Mesenchymal stem cell (in vitro differentiated cells and primary cell): ENCODE measurements around the gene LARP1.
"Not testable (repeated sequence)": the region's sequence is repeated elsewhere in the genome, so short reads cannot be mapped to it uniquely, and the experiment has no call there.

Experiments
- DNase-seq: peaks from one replicate; pipeline ENCODE4 v3.0.0-alpha.2; 2013
- H2AFZ ChIP-seq: one replicate; pipeline ENCODE4 v1.6.1; 2013; ENCODE audit warnings: low read depth, mild to moderate bottlenecking, control low read depth, inconsistent platforms, low read length, moderate library complexity
- H2AK5ac ChIP-seq: 2 replicates; pipeline ENCODE4 v1.6.1; 2013; ENCODE audit warnings: low read length, moderate library complexity, mild to moderate bottlenecking, inconsistent platforms; ENCODE audit not compliant: severe bottlenecking
- H2BK120ac ChIP-seq: one replicate; pipeline ENCODE4 v1.6.1; 2013; ENCODE audit warnings: low read depth, mild to moderate bottlenecking, inconsistent platforms, low read length, moderate library complexity
- H2BK12ac ChIP-seq, 2 experiments: one replicate each; pipeline ENCODE4 v1.6.1; 2013; ENCODE audit warnings: inconsistent platforms in 2 of 2, low read length in 2 of 2, mild to moderate bottlenecking in 2 of 2, moderate library complexity in 2 of 2, control low read depth in 1 of 2
- H2BK15ac ChIP-seq: one replicate; pipeline ENCODE4 v1.6.1; 2013; ENCODE audit warnings: mild to moderate bottlenecking, low read depth, inconsistent platforms; ENCODE audit not compliant: poor library complexity, severe bottlenecking
- H2BK5ac ChIP-seq: 2 replicates; pipeline ENCODE4 v1.6.1; 2013; ENCODE audit warnings: low read depth, mild to moderate bottlenecking, low read length, control low read depth, inconsistent platforms; ENCODE audit not compliant: poor library complexity, severe bottlenecking
- H3K14ac ChIP-seq, 2 experiments: one replicate each; pipeline ENCODE4 v1.6.1; 2013; ENCODE audit warnings: inconsistent platforms in 2 of 2, low read length in 2 of 2, control low read depth in 1 of 2, mild to moderate bottlenecking in 1 of 2, moderate library complexity in 1 of 2
- H3K18ac ChIP-seq, 2 experiments: one replicate each; pipeline ENCODE4 v1.6.1; 2013; ENCODE audit warnings: inconsistent platforms in 2 of 2, low read length in 2 of 2, control low read depth in 1 of 2, low read depth in 1 of 2, mild to moderate bottlenecking in 1 of 2
- H3K23ac ChIP-seq, 2 experiments: one replicate each; pipeline ENCODE4 v1.6.1; 2013; ENCODE audit warnings: inconsistent platforms in 2 of 2, low read length in 2 of 2, mild to moderate bottlenecking in 2 of 2, moderate library complexity in 2 of 2, control low read depth in 1 of 2
- H3K27ac ChIP-seq: 2 replicates; pipeline ENCODE4 v1.5.1; 2013; ENCODE audit warnings: mild to moderate bottlenecking, moderate library complexity, low read length, control low read depth, inconsistent platforms; ENCODE audit not compliant: poor library complexity, severe bottlenecking
- H3K27me3 ChIP-seq, 2 experiments: 2 replicates each; pipeline versions ENCODE4 v1.6.1 to v1.7.0; 2013; ENCODE audit warnings: low read length in 2 of 2, mild to moderate bottlenecking in 2 of 2, moderate library complexity in 2 of 2, control low read depth in 1 of 2, inconsistent platforms in 1 of 2; ENCODE audit not compliant: control insufficient read depth in 1 of 2, insufficient read depth in 1 of 2
- H3K36me3 ChIP-seq, 2 experiments: 2 replicates each; pipeline versions ENCODE4 v1.6.1 to v1.7.0; 2013; ENCODE audit warnings: low read length in 2 of 2, control low read depth in 1 of 2, inconsistent platforms in 1 of 2, low read depth in 1 of 2, mild to moderate bottlenecking in 1 of 2; ENCODE audit not compliant: insufficient read depth in 2 of 2, control insufficient read depth in 1 of 2
- H3K4ac ChIP-seq, 2 experiments: one replicate each; pipeline ENCODE4 v1.6.1; 2013; ENCODE audit warnings: inconsistent platforms in 2 of 2, low read length in 2 of 2, mild to moderate bottlenecking in 2 of 2, moderate library complexity in 2 of 2, control low read depth in 1 of 2, low read depth in 1 of 2
- H3K4me1 ChIP-seq: 2 replicates; pipeline ENCODE4 v1.6.1; 2013; ENCODE audit warnings: low read depth, low read length, control low read depth; ENCODE audit not compliant: control insufficient read depth, insufficient read depth
- H3K4me2 ChIP-seq: 2 replicates; pipeline ENCODE4 v1.6.1; 2013; ENCODE audit warnings: low read length, mild to moderate bottlenecking, inconsistent platforms; ENCODE audit not compliant: poor library complexity, severe bottlenecking
- H3K4me3 ChIP-seq, 2 experiments: 2 replicates each; pipeline versions ENCODE4 v1.5.1 to v1.7.0; 2013; ENCODE audit warnings: low read length in 2 of 2, mild to moderate bottlenecking in 2 of 2, control low read depth in 1 of 2, low read depth in 1 of 2; ENCODE audit not compliant: insufficient read depth in 1 of 2
- H3K79me1 ChIP-seq: replicated peaks from 2 replicates; pipeline ENCODE4 v1.6.1; 2013; ENCODE audit warnings: mild to moderate bottlenecking, control low read depth, low read length, inconsistent platforms; ENCODE audit not compliant: poor library complexity, severe bottlenecking
- H3K9ac ChIP-seq: 2 replicates; pipeline ENCODE4 v1.7.0; 2013; ENCODE audit warnings: mild to moderate bottlenecking, low read length, moderate library complexity
- H3K9me3 ChIP-seq: 2 replicates; pipeline ENCODE4 v1.7.0; 2013; ENCODE audit warnings: mild to moderate bottlenecking, low read length; ENCODE audit not compliant: control insufficient read depth
- H4K8ac ChIP-seq: one replicate; pipeline ENCODE4 v1.6.1; 2013; ENCODE audit warnings: inconsistent platforms, mild to moderate bottlenecking, low read length, moderate library complexity
- H4K91ac ChIP-seq: one replicate; pipeline ENCODE4 v1.6.1; 2013; ENCODE audit warnings: mild to moderate bottlenecking, low read length, inconsistent platforms
- WGBS: methylation state at CpG from one replicate; pipeline ENCODE4 v1.1.7; 2013; ENCODE audit warnings: mixed read lengths; 5-methylcytosine and 5-hydroxymethylcytosine counted together

LARP1 gene

GRCh38 chr5:154820383-154820782 is 65.2 kb downstream of the LARP1 start:
- Histone ChIP-seq H2BK120ac (no peak overlapping the region), H3K27me3 (no peaks in the 10 kb centered on the region), H3K27ac (no peak overlapping the region), H2BK15ac (no peak overlapping the region), H3K79me1 (peaks cover 46% of the 10 kb centered on the region), H2AFZ (no peak overlapping the region), H3K23ac (no peak overlapping the region), H3K4me1 (peaks cover 4% of the 10 kb centered on the region), H3K9ac (no peak overlapping the region), H3K4ac (no peak overlapping the region), H3K4me3 (no peak overlapping the region), H4K91ac (no peak overlapping the region), H3K9me3 (no peaks in the 10 kb centered on the region), H2BK12ac (no peak overlapping the region), H3K14ac (no peak overlapping the region), H2AK5ac (no peak overlapping the region), H3K4me2 (no peak overlapping the region), H4K8ac (no peak overlapping the region), H3K18ac (no peak overlapping the region), H3K36me3 (peaks cover 64 to 95% of the 10 kb centered on the region in 2 experiments), H2BK5ac (no peak overlapping the region)
- 91% methylated on average over 5 of the region's 5 CpGs for WGBS
- DNase-seq = no peak

GRCh38 chr5:154822896-154823295 is 67.7 kb downstream of the LARP1 start:
- H2BK120ac ChIP-seq, H3K4me2 ChIP-seq, H3K14ac ChIP-seq, H3K18ac ChIP-seq, H3K23ac ChIP-seq, H3K27me3 ChIP-seq, H2BK15ac ChIP-seq, H3K27ac ChIP-seq, H2BK12ac ChIP-seq, H4K8ac ChIP-seq, DNase-seq, H3K4ac ChIP-seq, H4K91ac ChIP-seq, H3K9me3 ChIP-seq, H2BK5ac ChIP-seq, H3K9ac ChIP-seq, H2AFZ ChIP-seq, H2AK5ac ChIP-seq, H3K4me1 ChIP-seq, H3K4me3 ChIP-seq: not testable (repeated sequence)
- H3K79me1 ChIP-seq = peaks cover 30% of the 10 kb centered on the region
- H3K36me3 ChIP-seq = peaks cover 49 to 79% of the 10 kb centered on the region in 2 experiments
- WGBS = over 99% methylated on average over 5 of the region's 5 CpGs

- Histone ChIP-seq H2BK12ac (no peak overlapping the region), H3K79me1 (peaks cover 28% of the 10 kb centered on the region), H3K4me3 (no peak overlapping the region), H3K4ac (no peak overlapping the region), H3K36me3 (peaks cover 47 to 77% of the 10 kb centered on the region in 2 experiments), H2BK15ac (no peak overlapping the region), H3K9ac (no peak overlapping the region), H2BK5ac (no peak overlapping the region), H3K14ac (no peak overlapping the region), H3K4me1 (peaks cover 1% of the 10 kb centered on the region), H3K18ac (no peak overlapping the region), H4K91ac (no peak overlapping the region), H3K4me2 (no peak overlapping the region), H2AFZ (no peak overlapping the region), H3K27ac (no peak overlapping the region), H3K9me3 (no peaks in the 10 kb centered on the region), H3K23ac (no peak overlapping the region), H2BK120ac (no peak overlapping the region), H2AK5ac (no peak overlapping the region), H4K8ac (no peak overlapping the region), H3K27me3 (no peaks in the 10 kb centered on the region)
- DNase-seq = no peak
- 98% methylated on average over 4 of the region's 4 CpGs for WGBS
These were observed 68.4 kb downstream of the LARP1 start for GRCh38 chr5:154823605-154824004.

- no peak overlapping the region for H2AFZ ChIP-seq
- H3K23ac ChIP-seq = no peak overlapping the region
- H2AK5ac ChIP-seq = no peak overlapping the region
- H2BK12ac ChIP-seq = no peak overlapping the region
- H3K18ac ChIP-seq = no peak overlapping the region
- H3K4me3 ChIP-seq = no peak overlapping the region
- H3K79me1 ChIP-seq = peaks cover 25% of the 10 kb centered on the region
- H2BK15ac ChIP-seq = no peak overlapping the region
- peaks cover 45 to 74% of the 10 kb centered on the region in 2 experiments for H3K36me3 ChIP-seq
- H3K4me1 ChIP-seq = peaks cover 1% of the 10 kb centered on the region
- no peak overlapping the region for H3K27ac ChIP-seq
- H3K9me3 ChIP-seq = no peaks in the 10 kb centered on the region
- no peak overlapping the region for H4K91ac ChIP-seq
- no peak overlapping the region for H3K4me2 ChIP-seq
- no peak for DNase-seq
- H2BK5ac ChIP-seq = no peak overlapping the region
- no peak overlapping the region for H3K4ac ChIP-seq
- WGBS = 100% methylated on average over 2 of the region's 2 CpGs
- no peak overlapping the region for H4K8ac ChIP-seq
- no peak overlapping the region for H3K9ac ChIP-seq
- no peaks in the 10 kb centered on the region for H3K27me3 ChIP-seq
- no peak overlapping the region for H3K14ac ChIP-seq
- no peak overlapping the region for H2BK120ac ChIP-seq
These were observed 68.9 kb downstream of the LARP1 start for GRCh38 chr5:154824070-154824469.
